ENCODE results near the gene BCL2.

DNA sequence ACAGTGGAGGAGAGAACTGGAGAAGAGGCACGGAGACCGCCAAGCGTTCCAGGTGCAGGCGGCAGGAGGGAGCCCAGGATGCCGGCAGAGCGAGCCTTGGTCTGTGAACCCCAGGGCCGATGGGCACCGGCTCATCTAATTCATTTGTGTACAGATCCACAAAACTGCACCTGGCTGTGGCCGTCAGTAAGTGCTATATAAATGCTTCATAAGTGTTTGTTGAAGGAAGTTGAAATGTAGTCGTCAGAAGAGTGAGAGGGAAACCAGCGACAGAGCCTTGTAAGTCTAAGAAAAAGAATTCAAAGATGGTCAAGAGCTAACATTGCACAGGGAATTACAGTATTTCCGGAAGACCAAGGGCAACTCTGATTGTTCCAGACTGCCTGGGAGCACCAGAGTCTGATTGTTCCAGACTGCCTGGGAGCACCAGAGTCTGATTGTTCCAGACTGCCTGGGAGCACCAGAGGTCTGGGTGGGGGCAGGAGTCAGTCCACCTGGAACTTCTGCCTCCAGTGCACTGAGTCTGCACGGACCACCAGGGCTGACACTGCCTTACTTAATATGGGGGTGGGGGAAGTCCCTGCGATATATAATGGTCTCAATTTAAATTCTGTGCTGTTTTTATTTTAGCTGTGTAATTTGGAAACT lies 112.3 kb downstream of the BCL2 start:
- TF ChIP-seq RAD21 (IDR thresholded peaks at IDR 0.05; ENCODE audit: low read depth) = no peak
- TF ChIP-seq, protein P1, sequence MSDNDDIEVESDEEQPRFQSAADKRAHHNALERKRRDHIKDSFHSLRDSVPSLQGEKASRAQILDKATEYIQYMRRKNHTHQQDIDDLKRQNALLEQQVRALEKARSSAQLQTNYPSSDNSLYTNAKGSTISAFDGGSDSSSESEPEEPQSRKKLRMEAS (IDR thresholded peaks at IDR 0.05) = no peak
- no peak for TF ChIP-seq TCF12 (IDR thresholded peaks at IDR 0.05; ENCODE audit: low read depth)

Data from Ishikawa (cell line).